ENCODE results near the gene TNIK.

TNIK gene

GRCh38 chr3:171286580-171287249, 173.5 kb downstream of the TNIK start:
- Histone ChIP-seq H3K27ac (no peak overlapping the region), H3K4me3 (no peak overlapping the region)
- TF ChIP-seq, protein P1, sequence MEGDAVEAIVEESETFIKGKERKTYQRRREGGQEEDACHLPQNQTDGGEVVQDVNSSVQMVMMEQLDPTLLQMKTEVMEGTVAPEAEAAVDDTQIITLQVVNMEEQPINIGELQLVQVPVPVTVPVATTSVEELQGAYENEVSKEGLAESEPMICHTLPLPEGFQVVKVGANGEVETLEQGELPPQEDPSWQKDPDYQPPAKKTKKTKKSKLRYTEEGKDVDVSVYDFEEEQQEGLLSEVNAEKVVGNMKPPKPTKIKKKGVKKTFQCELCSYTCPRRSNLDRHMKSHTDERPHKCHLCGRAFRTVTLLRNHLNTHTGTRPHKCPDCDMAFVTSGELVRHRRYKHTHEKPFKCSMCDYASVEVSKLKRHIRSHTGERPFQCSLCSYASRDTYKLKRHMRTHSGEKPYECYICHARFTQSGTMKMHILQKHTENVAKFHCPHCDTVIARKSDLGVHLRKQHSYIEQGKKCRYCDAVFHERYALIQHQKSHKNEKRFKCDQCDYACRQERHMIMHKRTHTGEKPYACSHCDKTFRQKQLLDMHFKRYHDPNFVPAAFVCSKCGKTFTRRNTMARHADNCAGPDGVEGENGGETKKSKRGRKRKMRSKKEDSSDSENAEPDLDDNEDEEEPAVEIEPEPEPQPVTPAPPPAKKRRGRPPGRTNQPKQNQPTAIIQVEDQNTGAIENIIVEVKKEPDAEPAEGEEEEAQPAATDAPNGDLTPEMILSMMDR (IDR thresholded peaks at IDR 0.05): no peak
- no peak for DNase-seq (ENCODE audit: low spot score)

GRCh38 chr3:171285287-171285686, 174.9 kb downstream of the TNIK start:
- no peak overlapping the region for H3K4me3 ChIP-seq
- no peak for DNase-seq (ENCODE audit: low spot score)
- TF ChIP-seq, protein P1 (IDR thresholded peaks at IDR 0.05): no peak
- H3K27ac ChIP-seq: peak overlapping the region in 1 of 2 donors; percentile 88

DNA sequence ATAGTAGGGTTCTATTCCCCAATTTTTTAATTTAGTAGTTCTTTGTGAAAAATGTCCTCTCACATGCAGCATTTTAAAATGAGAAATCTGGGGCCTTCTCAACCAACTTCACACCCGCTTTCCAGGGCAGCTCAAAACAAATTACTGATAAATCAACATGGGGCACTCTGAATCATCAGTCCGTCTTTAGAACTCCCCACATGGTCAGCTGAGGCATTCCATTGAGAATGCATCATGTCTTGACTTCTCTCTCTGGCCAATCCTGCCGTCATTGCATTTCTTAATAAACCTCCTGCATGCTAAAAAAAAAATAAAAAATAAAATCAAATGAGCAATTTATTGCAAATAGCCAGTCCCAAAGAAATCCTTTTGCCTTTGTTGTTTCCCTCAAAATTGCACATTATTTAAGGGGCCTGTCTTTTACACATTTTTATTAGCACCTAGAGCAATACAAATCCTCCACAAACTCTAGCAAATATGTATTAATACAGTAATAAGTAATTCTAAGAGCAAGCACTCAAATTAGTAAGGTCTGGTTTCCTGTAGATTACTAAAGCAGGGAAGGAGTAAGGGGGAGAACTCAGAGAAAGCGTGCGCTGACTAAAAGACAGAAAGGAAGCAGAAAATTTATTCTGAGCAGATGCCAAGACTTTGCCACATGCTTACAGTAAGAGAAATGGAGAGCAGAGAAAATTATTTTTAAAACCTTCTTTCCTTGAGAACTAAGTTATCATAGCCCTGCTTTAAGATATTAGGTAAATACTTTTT, 175.7 kb downstream of the TNIK start:
- Histone ChIP-seq H3K27ac (peak overlapping the region; percentile 86 to 88), H3K4me3 (peak overlapping the region; percentile 27)
- no peak for DNase-seq (ENCODE audit: low spot score)
- TF ChIP-seq, protein P1 (IDR thresholded peaks at IDR 0.05): no peak

DNA sequence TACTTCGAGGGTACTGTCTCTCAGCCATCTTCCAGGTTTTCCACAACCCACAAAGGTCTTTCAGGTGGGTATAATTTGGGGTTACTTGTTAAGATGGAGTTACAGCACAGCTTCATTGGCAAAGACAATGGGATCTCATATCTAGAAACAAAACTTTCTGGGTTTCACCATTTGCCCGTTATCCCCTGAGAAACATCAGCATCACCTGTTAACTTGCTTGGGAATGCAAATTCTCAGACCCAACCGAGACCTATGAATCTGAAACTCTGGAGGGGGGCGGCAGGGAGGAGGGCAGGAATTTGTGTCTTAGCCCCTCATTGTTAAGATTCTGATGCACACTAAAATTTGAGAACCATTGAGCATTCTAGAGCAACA, 176.4 kb downstream of the TNIK start:
- TF ChIP-seq, protein P1 (IDR thresholded peaks at IDR 0.05): no peak
- Histone ChIP-seq H3K4me3 (no peak overlapping the region), H3K27ac (peak overlapping the region; percentile 86 to 88)
- no peak for DNase-seq (ENCODE audit: low spot score)

DNA sequence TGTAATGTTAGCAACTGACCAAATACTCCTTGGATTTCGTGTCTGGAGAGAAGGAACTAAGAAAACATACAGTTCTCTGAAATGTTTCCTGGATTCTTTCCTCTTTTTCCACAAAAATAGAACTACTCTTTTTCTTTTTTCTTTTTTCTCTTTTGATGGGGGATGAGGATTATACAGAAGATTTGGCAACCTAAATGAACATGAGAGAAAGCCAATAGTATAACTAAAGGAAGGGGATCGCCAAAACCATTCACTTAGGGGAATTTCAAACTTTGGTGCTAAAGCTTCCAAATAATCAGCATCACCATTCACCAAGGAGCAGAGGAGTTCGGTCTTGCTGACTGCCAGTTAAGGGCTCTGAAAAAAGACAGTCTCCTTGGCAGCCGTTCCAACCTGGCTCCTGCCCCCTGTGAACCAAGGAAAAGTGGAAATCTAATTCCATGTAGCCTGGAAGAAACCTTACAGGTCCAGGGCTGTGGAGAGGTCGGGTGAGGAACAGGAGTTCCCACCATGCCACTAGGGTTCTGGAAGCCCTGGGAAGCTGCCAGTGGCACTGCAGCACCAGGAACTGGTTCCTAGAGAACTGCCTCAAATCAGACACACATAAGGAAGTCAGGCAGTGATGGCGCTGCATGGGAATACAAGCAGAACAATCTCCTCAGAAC, 176.9 kb downstream of the TNIK start:
- peak overlapping the region; percentile 86 to 88 for H3K27ac ChIP-seq
- H3K4me3 ChIP-seq: no peak overlapping the region
- TF ChIP-seq, protein P1 (IDR thresholded peaks at IDR 0.05): no peak
- no peak for DNase-seq (ENCODE audit: low spot score)

- peak overlapping the region; percentile 57 for H3K4me3 ChIP-seq
- H3K27ac ChIP-seq: peak overlapping the region; percentile 84 to 88
- TF ChIP-seq, protein P1 (IDR thresholded peaks at IDR 0.05): no peak
- no peak for DNase-seq (ENCODE audit: low spot score)
Observed at GRCh38 chr3:171282041-171282440, 178.2 kb downstream of the TNIK start.

Data from coronary artery (tissue), 2 donors.